Posterior vena cava (tissue), 2 donors: Measurements from ENCODE around the gene SUSD6. TPM values are rescaled to one million over a fixed set of nuclear protein-coding genes. Genes with fewer than 3 reads are reported as not detected.
"Not testable (repeated sequence)": the region's sequence is repeated elsewhere in the genome, so short reads cannot be mapped to it uniquely, and the experiment has no call there.

ENCODE experiments used
- DNase-seq: peaks from one replicate; pipeline ENCODE4 v3.0.0-alpha.2; 2020; ENCODE audit warnings: low spot score
- intact Hi-C, 2 donors: fragments of 100-400 bp; cut with DNase I; formaldehyde crosslinking; loops; one replicate each; pipeline versions ENCODE4 v1.14.1 to v1.14.2; 2022 to 2023
- total RNA-seq, 2 donors: library from RNA; stranded (reverse); fragmentation: NEBNext Ultra II Directional; extraction: Animal tissue kit (Norgen Biotek cat#: 25700); gene quantifications; one replicate each; pipeline ENCODE4 v1.2.1, GENCODE V29; 2021
- donor health status: DM: yes; HTN: yes; CAD: no.
- donor health status: DM: yes; HTN: yes; CAD: no.

The SUSD6 gene
- total RNA-seq, 2 donors from 2014 or later: 35.1 to 43.8 TPM

GRCh38 chr14:69584389-69584788, 27.0 kb upstream of the SUSD6 start:
- intact Hi-C loops: loop anchor here in 1 of 2 donors (2.0 kb wide), 1 partner anchor 142 kb away; no protein-coding TSS in a partner anchor
- no peak for DNase-seq

GRCh38 chr14:69586404-69586803, 25.0 kb upstream of the SUSD6 start:
- DNase-seq: no peak
- intact Hi-C loops: loop anchor here in 1 of 2 donors (5.0 kb wide), 1 partner anchor 141 kb away; no protein-coding TSS in a partner anchor

GRCh38 chr14:69587389-69587788, 24.0 kb upstream of the SUSD6 start:
- intact Hi-C loops: loop anchor here in 1 of 2 donors (5.0 kb wide), 1 partner anchor 140 kb away; no protein-coding TSS in a partner anchor
- DNase-seq: no peak

- intact Hi-C loops: no loop called here
- DNase-seq: no peak
Measured at GRCh38 chr14:69591317-69591716, 20.1 kb upstream of the SUSD6 start.

GRCh38 chr14:69593018-69593677, 18.2 kb upstream of the SUSD6 start:
- DNase-seq: peak; percentile 83
- intact Hi-C loops: no loop called here

GRCh38 chr14:69594846-69595245, 16.6 kb upstream of the SUSD6 start:
- peak; percentile 3 for DNase-seq
- intact Hi-C loops: no loop called here

- intact Hi-C loops: no loop called here
- peak; percentile 42 for DNase-seq
Measured at GRCh38 chr14:69595336-69595735, 16.1 kb upstream of the SUSD6 start.

- DNase-seq: peak; percentile 13
- intact Hi-C loops: not testable (repeated sequence)
Measured at GRCh38 chr14:69599431-69599830, 12.0 kb upstream of the SUSD6 start.

- peak; percentile 17 for DNase-seq
- intact Hi-C loops: loop anchor here (5.0 kb wide), 1 partner anchor 127 kb away; no protein-coding TSS in a partner anchor
Measured at GRCh38 chr14:69600304-69600891, 11.0 kb upstream of the SUSD6 start.

GRCh38 chr14:69605738-69606137, 5.7 kb upstream of the SUSD6 start:
- DNase-seq: peak; percentile 10

GRCh38 chr14:69606258-69607184, 4.9 kb upstream of the SUSD6 start:
- DNase-seq: peak; percentile 68
- intact Hi-C loops: no loop called here

More at GRCh38 chr14:69605738-69606137, 5.7 kb upstream of the SUSD6 start:
- intact Hi-C loops: no loop called here

GRCh38 chr14:69610020-69610873, 1.1 kb upstream of the SUSD6 start:
- intact Hi-C loops: no loop called here
- DNase-seq: no peak

- no peak for DNase-seq
- intact Hi-C loops: no loop called here
Measured at GRCh38 chr14:69610874-69611171, 573 bp upstream of the SUSD6 start.

- no peak for DNase-seq
Measured at GRCh38 chr14:69612014-69612782, 802 bp downstream of the SUSD6 start.

GRCh38 chr14:69612783-69613130, 1.4 kb downstream of the SUSD6 start:
- no peak for DNase-seq
- intact Hi-C loops: no loop called here

More at GRCh38 chr14:69612014-69612782, 802 bp downstream of the SUSD6 start:
- intact Hi-C loops: no loop called here

GRCh38 chr14:69613312-69614073, 2.1 kb downstream of the SUSD6 start:
- DNase-seq: no peak
- intact Hi-C loops: no loop called here

GRCh38 chr14:69614592-69614991, 3.2 kb downstream of the SUSD6 start:
- intact Hi-C loops: no loop called here
- DNase-seq: no peak

- no peak for DNase-seq
Measured at GRCh38 chr14:69615121-69615495, 3.7 kb downstream of the SUSD6 start.

More at GRCh38 chr14:69615121-69615495, 3.7 kb downstream of the SUSD6 start:
- intact Hi-C loops: loop anchor here in 1 of 2 donors (5.0 kb wide), 1 partner anchor 62 kb away; no protein-coding TSS in a partner anchor
